Endothelial cell (in vitro differentiated cells): ENCODE results near the gene NPPB. TPM values are rescaled to one million over a fixed set of nuclear protein-coding genes. Genes with fewer than 3 reads are reported as not detected.

ENCODE experiments used
- DNase-seq: peaks from one replicate; pipeline ENCODE4 v3.0.0; 2021; ENCODE audit warnings: low spot score
- H3K27ac Mint-ChIP-seq: one replicate; pipeline ENCODE4 v1.8.0; 2021; ENCODE audit warnings: mixed read lengths, inconsistent platforms; ENCODE audit not compliant: unreplicated experiment
- H3K27me3 Mint-ChIP-seq: one replicate; pipeline ENCODE4 v1.8.0; 2021; ENCODE audit warnings: mild to moderate bottlenecking, moderate library complexity, mixed read lengths, inconsistent platforms; ENCODE audit not compliant: unreplicated experiment
- H3K36me3 Mint-ChIP-seq: one replicate; pipeline ENCODE4 v1.8.0; 2021; ENCODE audit warnings: mild to moderate bottlenecking, low read depth, mixed read lengths, inconsistent platforms; ENCODE audit not compliant: unreplicated experiment
- H3K4me1 Mint-ChIP-seq: one replicate; pipeline ENCODE4 v1.8.0; 2021; ENCODE audit warnings: mild to moderate bottlenecking, mixed read lengths, inconsistent platforms; ENCODE audit not compliant: unreplicated experiment
- H3K4me3 Mint-ChIP-seq: one replicate; pipeline ENCODE4 v1.8.0; 2021; ENCODE audit warnings: mild to moderate bottlenecking, mixed read lengths, inconsistent platforms; ENCODE audit not compliant: unreplicated experiment
- H3K9me3 Mint-ChIP-seq: one replicate; pipeline ENCODE4 v1.8.0; 2021; ENCODE audit warnings: mixed read lengths, inconsistent platforms; ENCODE audit not compliant: unreplicated experiment
- total RNA-seq: library from RNA; stranded (reverse); fragmentation: NEBNext Ultra II Directional; extraction: Animal tissue kit (Norgen Biotek cat#: 25700); gene quantifications from one replicate; pipeline ENCODE4 v1.2.1, GENCODE V29; 2021; ENCODE audit not compliant: unreplicated experiment
- TF ChIP-seq, protein P1 (sequence below): fragments of 200-600 bp; sonication (generic); IDR thresholded peaks from one replicate; pipeline ENCODE4 v1.5.0; 2021; ENCODE audit warnings: antibody characterized with exemption; ENCODE audit not compliant: unreplicated experiment

NPPB gene
- total RNA-seq, 1 donor from 2014 or later = not detected

DNA sequence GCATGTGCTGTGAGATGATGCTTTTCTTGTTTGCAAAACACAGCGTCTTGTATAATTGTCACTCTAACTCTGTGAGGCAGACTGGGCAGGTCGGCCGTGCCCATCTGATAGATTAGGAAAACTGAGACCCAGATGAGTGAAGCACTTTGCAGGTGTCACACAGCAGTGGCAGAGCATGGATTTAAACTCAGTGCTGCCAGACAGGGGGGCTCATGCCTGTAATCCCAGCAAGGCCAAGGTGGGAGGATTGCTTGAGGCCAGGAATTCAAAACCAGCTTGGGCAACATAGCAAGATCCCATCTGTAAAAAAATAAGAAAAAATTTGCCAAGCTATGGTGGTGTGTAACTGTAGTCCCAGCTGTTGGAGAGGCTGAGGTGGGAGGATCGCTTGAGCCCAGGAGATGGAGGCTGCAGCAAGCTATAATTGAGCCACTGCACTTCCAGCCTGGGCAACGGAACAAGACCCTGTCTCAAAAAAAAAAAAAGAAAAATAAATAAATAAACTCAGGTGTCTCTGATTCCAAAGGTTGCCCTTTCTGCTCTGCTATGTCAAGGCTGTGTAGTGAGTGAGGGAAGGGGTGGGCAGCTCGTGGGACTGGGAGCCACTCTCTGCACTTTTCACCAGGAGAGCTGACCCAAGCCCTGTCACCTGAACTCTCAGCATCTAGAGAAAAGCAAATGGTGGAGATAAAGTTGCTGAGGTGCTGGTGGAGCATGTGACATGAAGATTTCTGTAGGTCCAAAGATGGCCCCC lies 32.9 kb upstream of the NPPB start:
- Mint-ChIP-seq H3K4me3 (no peak overlapping the region), H3K27me3 (no peaks in the 10 kb centered on the region), H3K9me3 (no peaks in the 10 kb centered on the region), H3K27ac (no peak overlapping the region), H3K4me1 (no peaks in the 10 kb centered on the region), H3K36me3 (no peaks in the 10 kb centered on the region)
- TF ChIP-seq, protein P1, sequence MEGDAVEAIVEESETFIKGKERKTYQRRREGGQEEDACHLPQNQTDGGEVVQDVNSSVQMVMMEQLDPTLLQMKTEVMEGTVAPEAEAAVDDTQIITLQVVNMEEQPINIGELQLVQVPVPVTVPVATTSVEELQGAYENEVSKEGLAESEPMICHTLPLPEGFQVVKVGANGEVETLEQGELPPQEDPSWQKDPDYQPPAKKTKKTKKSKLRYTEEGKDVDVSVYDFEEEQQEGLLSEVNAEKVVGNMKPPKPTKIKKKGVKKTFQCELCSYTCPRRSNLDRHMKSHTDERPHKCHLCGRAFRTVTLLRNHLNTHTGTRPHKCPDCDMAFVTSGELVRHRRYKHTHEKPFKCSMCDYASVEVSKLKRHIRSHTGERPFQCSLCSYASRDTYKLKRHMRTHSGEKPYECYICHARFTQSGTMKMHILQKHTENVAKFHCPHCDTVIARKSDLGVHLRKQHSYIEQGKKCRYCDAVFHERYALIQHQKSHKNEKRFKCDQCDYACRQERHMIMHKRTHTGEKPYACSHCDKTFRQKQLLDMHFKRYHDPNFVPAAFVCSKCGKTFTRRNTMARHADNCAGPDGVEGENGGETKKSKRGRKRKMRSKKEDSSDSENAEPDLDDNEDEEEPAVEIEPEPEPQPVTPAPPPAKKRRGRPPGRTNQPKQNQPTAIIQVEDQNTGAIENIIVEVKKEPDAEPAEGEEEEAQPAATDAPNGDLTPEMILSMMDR = no peak
- DNase-seq = no peak

DNA sequence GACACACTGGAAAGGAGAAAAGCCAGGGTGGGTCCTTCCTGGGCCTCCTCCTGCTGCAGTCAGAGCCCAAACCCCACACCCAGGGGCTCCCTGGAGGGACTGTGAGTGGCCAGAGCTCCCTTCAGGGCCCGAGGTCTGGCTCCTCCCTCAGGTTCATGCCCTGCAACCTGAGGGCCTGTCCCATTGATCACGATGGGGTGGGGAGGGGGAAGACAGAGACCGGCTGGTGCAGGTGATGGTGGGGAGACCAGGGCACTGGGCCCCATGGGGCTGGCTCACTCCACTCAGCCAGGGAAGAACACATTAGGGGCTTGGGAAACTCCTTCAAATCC lies 30.1 kb upstream of the NPPB start:
- no peaks in the 10 kb centered on the region for H3K36me3 Mint-ChIP-seq
- H3K27ac Mint-ChIP-seq = peak overlapping the region; percentile 13
- no peak overlapping the region for H3K4me3 Mint-ChIP-seq

DNA sequence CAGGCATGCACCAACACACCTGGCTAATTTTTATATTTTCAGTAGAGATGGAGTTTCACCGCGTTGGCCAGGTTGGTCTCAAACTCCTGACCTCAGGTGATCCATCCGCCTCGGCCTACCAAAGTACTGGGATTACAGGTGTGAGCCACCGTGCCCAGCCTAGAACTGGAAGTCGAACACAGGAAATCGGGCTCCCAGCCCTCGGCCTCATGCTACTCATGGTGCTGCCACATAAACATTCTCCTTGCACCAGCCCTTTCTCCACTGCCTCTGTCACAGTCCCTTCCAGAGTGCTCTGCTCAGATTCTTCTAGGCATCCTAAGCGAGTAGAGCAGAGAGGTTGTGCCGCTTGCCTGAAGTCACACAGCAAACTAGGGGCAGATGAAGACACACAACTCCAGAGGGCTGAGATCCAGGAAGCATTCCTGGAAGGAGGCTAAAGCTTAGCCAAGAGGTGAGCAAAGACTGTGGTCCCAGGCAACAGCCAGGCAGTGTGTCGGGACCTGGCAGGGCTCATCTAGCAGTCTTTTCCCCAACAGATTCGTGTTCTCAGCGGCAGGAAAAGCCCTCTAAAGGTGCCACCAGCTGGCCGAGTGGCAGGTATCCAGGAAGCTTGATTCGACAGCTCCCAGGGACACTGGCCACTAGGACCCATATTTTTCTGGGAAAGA lies 29.6 kb upstream of the NPPB start:
- no peaks in the 10 kb centered on the region for H3K9me3 Mint-ChIP-seq
- H3K27ac Mint-ChIP-seq = no peak overlapping the region
- H3K27me3 Mint-ChIP-seq = peaks cover 2% of the 10 kb centered on the region

More for the DNA sequence above, 30.1 kb upstream of the NPPB start:
- no peaks in the 10 kb centered on the region for H3K9me3 Mint-ChIP-seq
- TF ChIP-seq, protein P1 = no peak
- H3K4me1 Mint-ChIP-seq = peaks cover 8% of the 10 kb centered on the region
- peaks cover 2% of the 10 kb centered on the region for H3K27me3 Mint-ChIP-seq
- DNase-seq = no peak

DNA sequence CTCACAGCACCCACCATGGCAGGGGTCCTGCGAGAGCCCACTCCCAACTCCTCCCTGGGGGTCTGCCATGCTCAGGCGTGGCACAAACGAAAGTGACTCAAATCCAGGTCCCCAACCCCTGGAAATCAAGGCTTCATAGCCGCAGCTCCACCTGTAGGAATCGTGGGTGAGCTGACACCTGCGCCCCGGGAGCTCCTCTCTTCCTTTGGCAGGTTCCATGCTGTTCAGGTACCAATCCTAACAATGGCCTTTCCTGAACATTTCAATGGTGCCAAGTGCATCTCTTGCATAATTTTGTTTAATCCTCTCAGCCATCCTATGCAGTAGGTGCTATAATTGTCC lies 28.9 kb upstream of the NPPB start:
- DNase-seq = no peak
- Mint-ChIP-seq H3K9me3 (no peaks in the 10 kb centered on the region), H3K4me3 (no peak overlapping the region), H3K27me3 (peaks cover 2% of the 10 kb centered on the region), H3K4me1 (peaks cover 8% of the 10 kb centered on the region), H3K36me3 (no peaks in the 10 kb centered on the region), H3K27ac (no peak overlapping the region)
- TF ChIP-seq, protein P1 = no peak

More for the DNA sequence above, 29.6 kb upstream of the NPPB start:
- Mint-ChIP-seq H3K36me3 (no peaks in the 10 kb centered on the region), H3K4me1 (peaks cover 8% of the 10 kb centered on the region), H3K4me3 (no peak overlapping the region)
- TF ChIP-seq, protein P1 = no peak
- no peak for DNase-seq

DNA sequence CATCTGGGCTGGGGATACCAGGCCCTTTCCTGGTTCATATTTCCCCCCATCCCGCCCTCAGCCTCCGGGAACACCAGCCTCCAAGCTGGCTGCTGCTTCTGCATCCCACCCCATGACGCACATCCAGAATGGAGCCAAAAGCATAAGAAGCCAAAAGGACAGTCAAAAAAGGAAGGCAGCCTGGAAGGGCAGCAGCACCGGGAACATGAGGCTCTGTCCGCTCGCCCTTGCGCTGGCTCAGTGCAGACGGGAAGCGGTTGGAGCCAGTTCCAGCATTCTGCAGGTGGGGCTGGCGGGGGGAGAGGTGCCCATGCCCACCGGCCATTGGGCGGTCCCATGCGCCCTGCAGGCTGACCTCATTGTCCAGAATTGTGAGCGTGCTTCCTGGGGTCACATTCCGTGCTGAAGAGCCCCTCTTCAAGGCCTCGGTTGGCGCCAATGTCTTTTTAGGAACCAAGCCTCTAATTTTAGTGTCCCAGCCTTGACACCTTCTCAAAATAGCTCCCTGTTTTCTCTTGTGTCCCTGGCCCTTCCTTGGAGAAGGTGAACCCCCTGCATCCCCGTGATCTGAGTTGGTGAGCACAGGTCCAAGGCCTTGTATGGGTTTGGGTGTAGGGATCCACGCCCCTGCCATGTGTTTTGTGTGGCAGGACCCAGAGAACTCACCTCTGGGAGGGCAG lies 28.4 kb upstream of the NPPB start:
- Mint-ChIP-seq H3K4me3 (no peak overlapping the region), H3K27ac (no peak overlapping the region), H3K27me3 (peaks cover 2% of the 10 kb centered on the region), H3K36me3 (no peaks in the 10 kb centered on the region), H3K4me1 (peaks cover 8% of the 10 kb centered on the region), H3K9me3 (no peaks in the 10 kb centered on the region)
- TF ChIP-seq, protein P1 = no peak
- no peak for DNase-seq
